MCF 10A (cell line): ENCODE measurements around the gene SAMD13. TPM values are rescaled to one million over a fixed set of nuclear protein-coding genes. Genes with fewer than 3 reads are reported as not detected.

Experiments used
- BruUV-seq: library from RNA; stranded (reverse); fragments of 400-500 nt; replicated peaks from 2 replicates; lab custom pipeline; 2021; lab: Mats Ljungman, UMichigan
- CTCF ChIA-PET: fragments of 300-600 bp; sonication (Branson Sonifier 250); formaldehyde crosslinking; extraction: SDS; loops from one replicate; lab custom pipeline; 2021; ENCODE audit warnings: antibody characterized with exemption, inconsistent platforms; lab: Yijun Ruan, JAX
- POLR2A ChIA-PET: fragments of 300-600, 350-650 bp; sonication (Branson Sonifier 250); formaldehyde crosslinking; extraction: SDS; loops from one replicate; lab custom pipeline; 2020; ENCODE audit warnings: antibody characterized with exemption, inconsistent platforms; lab: Yijun Ruan, JAX
- DNase-seq: peaks from one replicate; pipeline ENCODE4 v3.0.0-alpha.2; 2018; ENCODE audit not compliant: unreplicated experiment
- H3K27ac Mint-ChIP-seq: one replicate; pipeline ENCODE4 v1.8.0; 2022; ENCODE audit warnings: mild to moderate bottlenecking, low read depth, mixed read lengths; ENCODE audit not compliant: unreplicated experiment
- H3K27me3 Mint-ChIP-seq: one replicate; pipeline ENCODE4 v1.8.0; 2022; ENCODE audit warnings: mixed read lengths; ENCODE audit not compliant: insufficient read depth, unreplicated experiment
- H3K36me3 Mint-ChIP-seq: one replicate; pipeline ENCODE4 v1.8.0; 2022; ENCODE audit warnings: mild to moderate bottlenecking, moderate library complexity, mixed read lengths; ENCODE audit not compliant: insufficient read depth, unreplicated experiment
- H3K4me1 Mint-ChIP-seq: one replicate; pipeline ENCODE4 v1.8.0; 2022; ENCODE audit warnings: mixed read lengths; ENCODE audit not compliant: insufficient read depth, unreplicated experiment
- H3K4me3 Mint-ChIP-seq: one replicate; pipeline ENCODE4 v1.8.0; 2022; ENCODE audit warnings: mild to moderate bottlenecking, moderate library complexity, mixed read lengths; ENCODE audit not compliant: unreplicated experiment
- H3K9me3 Mint-ChIP-seq: one replicate; pipeline ENCODE4 v1.8.0; 2022; ENCODE audit warnings: mixed read lengths; ENCODE audit not compliant: unreplicated experiment
- intact Hi-C: fragments of 100-400 bp; cut with micrococcal nuclease; formaldehyde crosslinking; loops from 2 replicates; pipeline ENCODE4 v1.14.1; 2022
- total RNA-seq: library from RNA; stranded (reverse); gene quantifications from 2 replicates; pipeline ENCODE4 v1.2.3, GENCODE V29; 2022
- TF ChIP-seq, protein P1 (sequence below): fragments of 200-600 bp; IDR thresholded peaks from one replicate; pipeline ENCODE4 v1.8.0; 2022; ENCODE audit warnings: antibody characterized with exemption, mild to moderate bottlenecking; ENCODE audit not compliant: unreplicated experiment

Gene SAMD13
- total RNA-seq, 1 experiment from 2014 or later = 1.3 TPM

DNA sequence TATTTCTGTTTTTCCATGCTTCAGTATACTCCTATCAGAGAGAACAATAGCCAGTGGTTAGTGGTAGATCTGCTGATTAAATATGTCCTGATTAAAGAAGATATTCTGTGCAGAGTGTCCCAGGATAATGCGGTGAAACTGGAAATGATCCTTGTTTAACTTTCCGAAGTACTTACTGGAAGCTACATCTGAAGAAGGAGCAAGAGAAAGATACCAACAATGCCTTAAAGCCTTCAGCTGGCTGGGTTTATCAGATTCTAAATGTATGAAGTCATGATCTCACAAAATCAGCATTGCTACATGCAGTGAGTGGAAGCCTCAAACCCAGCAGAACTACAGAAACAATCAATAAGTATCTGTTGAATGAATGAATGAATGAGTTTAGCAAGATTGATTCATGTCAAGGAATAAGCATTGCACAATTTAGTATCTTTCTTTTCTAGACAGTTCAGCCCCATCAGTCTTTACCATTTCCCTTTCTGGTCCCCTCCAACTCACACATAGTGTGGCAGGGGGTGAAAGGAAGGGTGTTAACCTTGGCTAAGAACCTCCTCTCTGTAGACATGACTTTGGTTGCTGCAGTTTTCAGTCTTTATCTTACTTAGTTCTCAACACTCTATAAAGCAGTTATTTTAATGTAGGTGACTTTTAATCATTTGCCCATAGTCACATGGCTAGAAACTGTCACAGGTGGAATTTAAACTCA is 72.1 kb downstream of the SAMD13 start:
- no peak overlapping the region for H3K4me3 Mint-ChIP-seq
- H3K27me3 Mint-ChIP-seq = no peaks in the 10 kb centered on the region
- H3K9me3 Mint-ChIP-seq = no peaks in the 10 kb centered on the region
- BruUV-seq = no TSS peak
- no peak overlapping the region for H3K27ac Mint-ChIP-seq
- TF ChIP-seq, protein P1, sequence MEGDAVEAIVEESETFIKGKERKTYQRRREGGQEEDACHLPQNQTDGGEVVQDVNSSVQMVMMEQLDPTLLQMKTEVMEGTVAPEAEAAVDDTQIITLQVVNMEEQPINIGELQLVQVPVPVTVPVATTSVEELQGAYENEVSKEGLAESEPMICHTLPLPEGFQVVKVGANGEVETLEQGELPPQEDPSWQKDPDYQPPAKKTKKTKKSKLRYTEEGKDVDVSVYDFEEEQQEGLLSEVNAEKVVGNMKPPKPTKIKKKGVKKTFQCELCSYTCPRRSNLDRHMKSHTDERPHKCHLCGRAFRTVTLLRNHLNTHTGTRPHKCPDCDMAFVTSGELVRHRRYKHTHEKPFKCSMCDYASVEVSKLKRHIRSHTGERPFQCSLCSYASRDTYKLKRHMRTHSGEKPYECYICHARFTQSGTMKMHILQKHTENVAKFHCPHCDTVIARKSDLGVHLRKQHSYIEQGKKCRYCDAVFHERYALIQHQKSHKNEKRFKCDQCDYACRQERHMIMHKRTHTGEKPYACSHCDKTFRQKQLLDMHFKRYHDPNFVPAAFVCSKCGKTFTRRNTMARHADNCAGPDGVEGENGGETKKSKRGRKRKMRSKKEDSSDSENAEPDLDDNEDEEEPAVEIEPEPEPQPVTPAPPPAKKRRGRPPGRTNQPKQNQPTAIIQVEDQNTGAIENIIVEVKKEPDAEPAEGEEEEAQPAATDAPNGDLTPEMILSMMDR = no peak
- H3K36me3 Mint-ChIP-seq = no peaks in the 10 kb centered on the region
- CTCF ChIA-PET = no interaction called here
- no peak for DNase-seq
- no peaks in the 10 kb centered on the region for H3K4me1 Mint-ChIP-seq
- intact Hi-C loops = no loop called here
- POLR2A ChIA-PET = no interaction called here

DNA sequence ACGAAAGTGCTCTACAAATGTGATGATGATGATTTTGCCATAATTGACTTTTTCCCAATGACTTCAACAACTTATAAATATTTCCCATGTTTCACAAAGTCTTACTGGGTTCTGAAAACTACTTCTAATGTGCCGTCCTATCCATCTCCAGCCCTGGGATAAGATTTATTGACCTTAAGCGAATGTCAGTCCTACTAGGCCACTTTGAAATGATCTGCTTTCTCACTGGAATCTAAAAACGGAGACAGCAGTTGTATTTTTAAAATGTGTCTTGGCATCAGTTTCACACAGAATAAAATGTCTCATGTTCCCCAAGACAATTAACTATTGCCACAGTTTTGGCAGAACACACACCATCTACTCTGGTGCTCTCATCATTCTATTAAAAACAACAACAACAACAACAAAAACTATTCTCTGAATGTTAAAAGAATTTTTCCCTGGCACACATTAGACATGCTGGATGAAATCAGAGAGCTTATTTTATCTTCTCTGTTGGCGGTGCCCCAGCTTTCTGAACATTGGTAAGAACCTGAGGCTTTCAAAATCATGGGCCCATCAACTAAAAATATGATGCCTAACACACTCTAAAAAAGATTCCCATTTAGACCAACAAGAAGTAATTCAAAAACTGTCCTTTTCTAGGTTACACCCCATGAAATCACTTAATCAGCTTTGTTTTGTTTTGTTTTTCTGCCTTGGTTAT is 73.6 kb downstream of the SAMD13 start:
- BruUV-seq = no TSS peak
- POLR2A ChIA-PET = interaction anchor here (0.6 to 0.8 kb wide), 3 partner anchors 20 to 111 kb away, joined by 3 to 4 read pairs (median 4); no protein-coding TSS in a partner anchor
- Mint-ChIP-seq H3K36me3 (no peaks in the 10 kb centered on the region), H3K4me3 (no peak overlapping the region), H3K9me3 (no peaks in the 10 kb centered on the region), H3K4me1 (no peaks in the 10 kb centered on the region), H3K27me3 (no peaks in the 10 kb centered on the region), H3K27ac (no peak overlapping the region)
- no peak for DNase-seq
- intact Hi-C loops = no loop called here
- CTCF ChIA-PET = no interaction called here
- TF ChIP-seq, protein P1 = no peak

DNA sequence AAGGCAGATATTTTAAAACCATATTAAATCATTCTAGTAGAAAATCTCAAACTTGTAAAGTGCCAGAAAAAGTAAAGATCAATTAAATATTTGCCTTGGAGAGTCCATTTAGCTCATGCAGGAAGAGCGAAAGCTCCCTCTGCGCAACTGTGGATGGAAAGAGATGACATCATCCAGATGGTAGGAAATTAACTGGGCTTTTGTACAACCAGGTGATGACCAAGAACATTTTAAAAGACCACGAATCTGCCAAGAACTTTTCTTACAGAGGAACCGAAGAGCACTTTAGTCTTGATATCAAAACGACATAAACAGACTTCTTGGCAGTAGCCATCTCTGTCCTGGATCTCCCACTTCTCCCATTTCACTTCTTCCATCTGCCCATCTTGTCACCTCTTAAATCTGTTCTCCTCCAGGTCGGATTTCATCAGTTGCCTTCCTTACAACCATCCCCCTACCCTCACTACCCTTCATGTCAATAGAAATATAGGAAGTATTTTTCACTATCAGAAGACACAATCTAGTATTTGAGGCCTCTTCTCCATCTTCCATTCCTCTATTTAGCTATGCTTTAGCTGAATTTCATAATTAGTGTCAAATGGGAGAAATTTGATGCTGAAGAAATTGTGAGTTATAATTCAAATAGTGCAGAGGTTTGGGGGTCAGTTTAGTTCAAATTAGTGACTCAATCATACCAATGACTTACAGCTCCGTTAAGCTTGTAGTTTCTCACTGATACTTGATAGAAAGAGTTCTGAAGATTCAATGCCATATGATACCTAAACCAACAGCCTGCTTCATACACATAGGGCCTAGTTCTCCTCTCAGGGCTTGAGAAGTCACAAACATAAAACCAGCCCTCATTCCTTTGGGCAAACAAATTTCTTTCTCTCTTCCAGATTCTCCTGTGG is 74.7 kb downstream of the SAMD13 start:
- BruUV-seq = no TSS peak
- TF ChIP-seq, protein P1 = no peak
- H3K9me3 Mint-ChIP-seq = no peaks in the 10 kb centered on the region
- H3K4me1 Mint-ChIP-seq = no peaks in the 10 kb centered on the region
- H3K4me3 Mint-ChIP-seq = no peak overlapping the region
- H3K36me3 Mint-ChIP-seq = no peaks in the 10 kb centered on the region
- intact Hi-C loops = no loop called here
- DNase-seq = no peak
- H3K27ac Mint-ChIP-seq = no peak overlapping the region
- ChIA-PET POLR2A (interaction anchor here (0.6 to 0.8 kb wide), 3 partner anchors 19 to 112 kb away, joined by 3 to 4 read pairs (median 4); no protein-coding TSS in a partner anchor), CTCF (no interaction called here)
- no peaks in the 10 kb centered on the region for H3K27me3 Mint-ChIP-seq
